ENCODE results near the gene RNF10. TPM values are rescaled to one million over a fixed set of nuclear protein-coding genes. Genes with fewer than 3 reads are reported as not detected.
"Not testable (repeated sequence)": the region's sequence is repeated elsewhere in the genome, so short reads cannot be mapped to it uniquely, and the experiment has no call there.

The RNF10 gene
- polyA plus RNA-seq, 1 donor, result 284 TPM

GRCh38 chr12:120574106-120574505 is 40.0 kb downstream of the RNF10 start:
- no peak for DNase-seq

GRCh38 chr12:120579179-120579578 is 45.0 kb downstream of the RNF10 start:
- no peak for DNase-seq

GRCh38 chr12:120580787-120581723 is 46.9 kb downstream of the RNF10 start, which contains the start of gene POP5:
TSS of gene POP5 (minus strand) at chr12:120581402. CDS start at chr12:120581362, 40 bp downstream.
- peak; percentile 96 for DNase-seq

DNA sequence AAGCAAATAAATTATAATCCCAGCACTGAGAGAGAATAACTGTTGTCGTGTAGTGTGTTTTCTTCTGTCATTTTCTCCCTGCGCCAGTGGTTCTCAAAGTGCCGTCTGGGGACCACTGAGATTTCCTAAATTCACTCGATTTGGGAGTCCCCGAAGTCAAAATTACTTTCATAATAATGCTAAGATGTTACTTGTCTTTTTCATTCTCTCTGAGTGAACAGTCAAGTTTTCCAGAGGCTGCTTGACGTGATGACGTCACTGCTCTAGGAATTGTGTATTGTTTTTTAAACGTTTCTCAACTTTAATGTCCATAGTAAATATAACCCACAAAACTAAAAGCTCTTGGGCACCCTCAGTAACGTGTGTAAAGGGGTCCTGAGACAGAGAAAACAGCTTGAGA is 47.8 kb downstream of the RNF10 start:
- DNase-seq, result no peak

DNA sequence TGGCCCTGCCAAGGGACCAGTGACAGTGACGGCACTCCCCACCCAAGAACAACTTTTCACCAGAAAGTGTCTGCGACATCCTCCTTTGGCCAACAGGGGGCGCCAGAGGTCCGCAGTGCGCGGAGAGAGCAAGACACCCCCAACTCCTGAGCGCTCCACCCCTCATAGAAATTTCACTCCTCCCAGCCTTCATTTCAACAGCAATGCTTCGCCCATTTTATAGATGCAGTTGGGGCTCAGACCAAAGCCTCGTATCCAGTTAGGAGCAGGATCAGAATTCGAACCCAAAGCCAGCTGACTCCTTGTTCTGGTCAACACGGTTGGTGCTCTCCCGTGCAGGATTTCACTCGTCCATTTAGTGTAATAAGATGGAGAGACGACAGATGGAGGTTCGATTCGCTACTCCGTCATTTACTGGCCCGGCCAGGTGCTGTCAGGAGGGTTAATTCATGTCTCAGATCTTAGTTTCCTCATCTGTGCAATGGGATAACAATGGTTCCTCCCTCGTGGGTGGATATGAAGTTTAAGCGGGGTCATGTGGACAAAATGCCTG is 49.4 kb downstream of the RNF10 start:
- DNase-seq, result peak; percentile 59

DNA sequence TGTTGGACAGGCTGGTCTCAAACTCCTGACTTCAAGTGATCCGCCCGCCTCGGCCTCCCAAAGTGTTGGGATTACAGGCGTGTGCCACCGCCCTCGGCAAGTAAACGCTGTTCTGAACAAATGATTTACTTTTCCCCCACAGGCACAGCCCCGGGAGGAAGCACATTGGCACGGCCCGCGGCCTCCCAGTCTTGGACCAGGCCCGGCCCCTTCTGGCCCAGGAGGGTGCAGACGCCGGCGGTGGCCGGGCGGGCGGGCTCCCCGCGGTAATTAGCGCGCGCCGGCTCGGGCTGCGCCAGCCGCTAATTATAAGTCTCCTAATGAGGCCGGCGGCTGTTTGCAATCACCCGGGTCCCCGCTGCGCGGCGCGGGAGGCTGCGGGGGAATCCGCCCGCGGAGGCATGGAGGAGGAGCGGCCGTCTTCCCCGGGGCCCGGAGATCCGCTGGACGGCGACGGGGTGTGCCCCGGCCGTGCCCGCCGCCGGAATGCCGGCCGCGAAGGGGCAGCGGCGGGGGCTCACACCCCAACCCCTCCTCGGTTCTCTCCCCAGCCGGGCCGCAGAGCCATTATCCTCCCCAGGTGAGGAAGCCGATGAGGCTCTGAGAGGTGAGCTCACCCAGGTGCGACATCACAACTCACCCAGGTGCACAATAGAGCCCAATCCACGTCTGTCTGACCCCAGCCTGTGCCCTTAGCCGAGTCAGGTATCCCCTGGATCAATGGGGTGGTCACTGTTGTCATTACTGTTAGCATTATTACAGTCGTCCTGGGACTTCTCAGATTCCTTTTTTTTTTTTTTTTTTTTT is 50.4 kb downstream of the RNF10 start:
- DNase-seq, result no peak

- DNase-seq, result no peak
Observed at GRCh38 chr12:120586206-120586605, 52.0 kb downstream of the RNF10 start.

- DNase-seq, result no peak
Observed at GRCh38 chr12:120586860-120587259, 52.7 kb downstream of the RNF10 start.

- DNase-seq, result no peak
Observed at GRCh38 chr12:120588371-120588770, 54.2 kb downstream of the RNF10 start.

- DNase-seq, result no peak
Observed at GRCh38 chr12:120588948-120589930, 55.1 kb downstream of the RNF10 start.

- DNase-seq, result no peak
Observed at GRCh38 chr12:120590741-120591407, 56.7 kb downstream of the RNF10 start.

- DNase-seq, result no peak
Observed at GRCh38 chr12:120592121-120593049, 58.2 kb downstream of the RNF10 start.

DNA sequence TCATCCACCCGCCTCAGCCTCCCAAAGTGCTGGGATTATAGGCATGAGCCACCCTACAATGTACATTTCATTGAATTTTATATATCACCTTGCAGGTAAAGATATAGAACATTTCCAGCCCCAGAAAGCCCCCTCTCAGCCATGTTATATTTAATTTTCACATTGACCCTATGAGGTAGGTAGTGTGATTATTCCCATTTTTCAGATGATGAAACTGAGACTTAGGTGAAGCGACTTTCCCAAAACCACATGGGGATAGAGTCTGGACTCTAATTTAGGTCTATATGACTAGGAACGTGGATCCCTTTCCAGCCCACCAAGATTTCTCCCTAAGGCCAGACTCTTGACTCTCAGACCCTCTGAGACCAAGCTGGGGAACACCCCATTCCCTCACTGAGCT is 62.7 kb downstream of the RNF10 start:
- no peak for DNase-seq

- DNase-seq, result no peak
Observed at GRCh38 chr12:120597861-120598260, 63.7 kb downstream of the RNF10 start.

DNA sequence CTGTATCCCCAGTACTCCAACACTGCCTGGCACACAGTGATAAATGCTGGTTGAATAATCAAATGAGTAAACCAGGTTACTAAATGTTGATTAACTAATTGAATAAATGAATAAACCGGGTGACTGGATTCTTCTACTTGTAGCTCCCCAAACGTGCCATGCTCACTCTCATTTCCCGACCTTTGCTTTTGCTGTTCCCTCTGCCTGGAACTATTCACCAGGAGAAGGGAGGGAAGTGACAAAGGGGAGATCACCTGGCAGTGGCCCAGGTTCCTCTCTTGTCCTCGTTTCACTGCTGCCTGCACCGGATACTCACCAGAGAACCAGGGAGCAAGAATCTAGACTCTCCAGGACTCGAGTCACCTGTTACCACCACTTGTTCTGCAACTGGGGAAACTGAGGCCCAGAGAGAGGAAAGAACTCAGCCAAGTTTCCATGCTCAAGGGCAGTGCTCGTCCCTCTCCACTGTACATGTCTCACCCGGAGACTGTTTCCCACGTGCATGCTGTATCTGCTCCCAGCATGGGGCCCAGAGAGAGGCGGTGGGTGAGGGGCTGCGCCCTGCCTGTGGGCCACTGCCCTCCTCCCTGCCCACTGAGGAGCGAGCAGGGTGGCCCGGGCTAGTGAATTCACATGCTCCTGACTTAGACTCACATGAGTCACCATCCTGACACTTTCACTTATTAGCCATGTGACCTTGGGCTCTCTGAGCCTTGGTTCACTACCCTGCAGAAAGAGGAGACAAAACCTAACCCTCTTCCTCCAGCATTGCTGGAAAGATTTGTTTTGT is 64.7 kb downstream of the RNF10 start:
- no peak for DNase-seq

DNA sequence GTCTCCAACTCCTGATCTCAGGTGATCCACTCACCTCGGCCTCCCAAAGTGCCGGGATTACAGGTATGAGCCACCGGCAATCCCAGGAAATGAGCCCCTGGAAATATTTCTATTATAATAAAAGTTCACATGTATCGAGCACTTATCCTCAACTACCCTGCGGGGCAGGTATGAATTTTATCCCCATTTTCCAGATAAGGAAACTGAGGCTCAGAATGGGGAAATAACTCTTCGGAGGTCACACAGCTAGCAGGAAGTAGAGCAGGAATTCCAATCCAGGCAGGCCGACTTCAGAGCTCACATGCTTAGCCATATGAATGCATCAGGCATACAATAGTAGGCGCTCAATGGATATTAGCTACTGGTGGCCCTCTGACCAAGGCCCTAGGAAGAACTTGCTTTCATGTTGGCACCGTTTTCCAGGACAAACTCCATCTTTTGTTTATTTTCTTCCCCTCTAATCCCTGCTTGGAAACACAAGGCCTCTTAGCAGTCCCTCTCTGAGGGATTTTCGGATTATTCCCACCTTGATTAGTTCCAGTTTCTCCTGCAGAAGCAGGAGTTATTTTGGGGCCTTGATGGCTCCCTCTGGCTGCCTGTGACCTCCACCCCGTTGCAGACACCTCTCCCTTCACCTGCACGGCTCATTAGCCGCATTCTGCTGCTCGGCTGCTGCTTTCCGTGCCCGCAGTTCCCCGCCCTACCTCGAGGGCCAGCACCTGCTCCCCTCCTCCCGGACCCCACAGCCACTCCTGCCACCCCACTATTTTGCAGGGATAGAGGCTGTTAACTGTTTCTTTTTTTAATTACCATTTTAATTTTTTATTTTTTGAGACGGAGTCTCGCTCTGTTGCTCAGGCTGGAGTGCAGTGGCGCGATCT is 65.8 kb downstream of the RNF10 start:
- DNase-seq, result no peak

- DNase-seq, result not testable (repeated sequence)
Observed at GRCh38 chr12:120602416-120602815, 68.3 kb downstream of the RNF10 start.

DNA sequence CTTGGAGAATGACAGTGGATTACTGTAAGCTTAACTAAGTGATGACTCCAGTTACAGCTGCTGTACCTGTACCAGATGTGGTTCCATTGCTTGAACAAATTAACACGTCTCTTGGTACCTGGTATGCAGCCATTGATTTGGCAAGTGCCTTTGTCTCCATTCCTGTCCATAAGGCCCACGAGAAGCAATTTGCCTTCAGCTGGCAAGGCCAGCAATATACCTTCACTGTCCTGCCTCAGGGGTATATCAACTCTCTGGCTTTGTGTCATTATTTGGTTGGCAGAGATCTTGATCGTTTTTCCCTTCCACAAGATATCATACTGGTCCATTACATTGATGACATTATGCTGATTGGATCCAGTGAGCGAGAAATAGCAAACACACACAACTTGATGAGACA is 76.4 kb downstream of the RNF10 start:
- no peak for DNase-seq
